ENCODE data around the gene SH3BP4.

SH3BP4 gene

DNA sequence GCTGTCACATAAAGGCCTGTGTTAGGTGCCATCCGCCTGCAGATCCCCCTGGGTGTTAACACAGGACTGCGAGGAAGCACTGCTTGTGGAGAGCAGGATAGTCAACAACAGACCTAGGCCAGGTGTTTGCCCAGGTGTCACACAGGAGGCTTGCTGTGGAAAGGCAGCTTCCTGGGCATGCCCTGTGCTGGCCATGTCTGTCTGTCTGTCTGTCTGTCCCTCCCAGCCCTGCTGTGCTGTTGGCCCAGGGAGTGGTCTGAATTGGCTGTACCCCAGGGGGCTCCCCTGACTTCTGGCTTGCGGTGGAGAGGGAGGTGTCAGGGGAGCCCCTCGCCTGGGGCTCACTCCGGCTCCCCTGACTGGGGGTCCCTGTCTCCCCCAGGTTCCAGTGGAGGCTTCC, 53.2 kb downstream of the SH3BP4 start:
- Histone ChIP-seq H3K4me3 (ENCODE audit: insufficient read depth, low read depth, low read length) (no peak overlapping the region), H3K36me3 (ENCODE audit: control insufficient read depth, insufficient read depth, low read length) (no peaks in the 10 kb centered on the region), H3K27ac (ENCODE audit: insufficient read depth, low read depth, low read length, poor library complexity, severe bottlenecking) (peak overlapping the region; percentile 86), H3K4me1 (ENCODE audit: control insufficient read depth, insufficient read depth, low read length) (peaks cover 46% of the 10 kb centered on the region), H3K9me3 (ENCODE audit: control insufficient read depth, low read length) (no peaks in the 10 kb centered on the region), H3K27me3 (ENCODE audit: control insufficient read depth, insufficient read depth, low read length, poor library complexity, severe bottlenecking) (no peaks in the 10 kb centered on the region)
- WGBS, 2 experiments = 82 to 86% methylated on average over 5 of the region's 5 CpGs

DNA sequence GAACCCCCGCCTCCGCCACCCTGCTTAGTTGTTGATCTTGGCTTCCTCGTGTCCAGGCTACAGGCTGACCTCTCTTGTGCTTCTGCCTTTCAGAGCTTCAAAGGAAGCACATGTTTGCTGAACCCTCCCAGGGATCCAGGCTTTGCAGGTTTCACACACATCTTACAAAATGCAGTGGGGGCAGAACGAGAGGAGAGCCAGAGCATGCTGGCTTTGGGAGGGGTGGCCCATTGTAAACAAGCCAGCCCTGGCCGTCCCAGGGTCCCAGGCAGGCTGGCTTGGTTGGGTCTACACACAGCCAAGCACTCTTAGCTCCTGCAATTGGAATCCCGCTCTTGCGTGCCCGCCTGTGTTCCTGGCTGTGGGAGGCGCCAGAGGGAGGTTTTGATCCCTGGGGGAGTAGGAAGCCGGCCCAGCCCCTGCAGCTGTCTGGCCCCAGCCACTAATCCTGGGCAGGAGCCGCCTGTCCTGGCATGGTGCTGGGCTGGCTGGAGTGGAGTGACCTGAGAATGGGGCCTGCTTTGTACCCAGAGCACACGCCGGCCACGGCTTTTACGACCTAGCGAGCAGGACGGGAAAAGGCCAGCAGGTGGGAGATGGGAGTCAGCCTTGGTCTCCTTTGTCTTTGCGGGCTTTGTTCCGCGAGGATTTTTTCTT, 53.9 kb downstream of the SH3BP4 start:
- H3K27ac ChIP-seq (ENCODE audit: insufficient read depth, low read depth, low read length, poor library complexity, severe bottlenecking) = peak overlapping the region; percentile 86
- H3K36me3 ChIP-seq (ENCODE audit: control insufficient read depth, insufficient read depth, low read length) = no peaks in the 10 kb centered on the region
- peaks cover 42% of the 10 kb centered on the region for H3K4me1 ChIP-seq (ENCODE audit: control insufficient read depth, insufficient read depth, low read length)
- no peaks in the 10 kb centered on the region for H3K27me3 ChIP-seq (ENCODE audit: control insufficient read depth, insufficient read depth, low read length, poor library complexity, severe bottlenecking)
- no peak overlapping the region for H3K4me3 ChIP-seq (ENCODE audit: insufficient read depth, low read depth, low read length)
- WGBS, 2 experiments = 13 to 14% methylated on average over 20 of the region's 20 CpGs
- no peaks in the 10 kb centered on the region for H3K9me3 ChIP-seq (ENCODE audit: control insufficient read depth, low read length)

DNA sequence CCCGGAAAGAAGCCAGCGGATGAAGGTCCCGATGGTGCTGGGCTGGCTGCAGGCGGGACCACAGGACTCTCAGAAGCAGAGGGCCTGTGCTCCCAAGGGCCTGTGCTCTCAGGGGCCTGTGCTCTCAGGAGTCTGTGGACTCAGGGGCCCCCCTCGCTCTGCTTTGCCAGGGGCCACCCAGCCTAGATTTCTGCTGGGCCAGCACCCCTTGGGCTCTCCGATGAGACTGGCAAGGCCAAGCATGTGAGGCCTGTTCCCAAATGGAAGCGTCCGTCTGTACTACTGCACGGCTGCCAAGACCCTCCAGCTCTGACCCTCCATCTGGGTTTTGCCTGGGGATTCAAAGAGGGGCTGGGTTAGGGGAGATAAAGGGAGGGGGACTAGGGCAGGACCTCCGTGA, 54.6 kb downstream of the SH3BP4 start:
- 90 to 92% methylated on average over 10 of the region's 10 CpGs for WGBS, 2 experiments

DNA sequence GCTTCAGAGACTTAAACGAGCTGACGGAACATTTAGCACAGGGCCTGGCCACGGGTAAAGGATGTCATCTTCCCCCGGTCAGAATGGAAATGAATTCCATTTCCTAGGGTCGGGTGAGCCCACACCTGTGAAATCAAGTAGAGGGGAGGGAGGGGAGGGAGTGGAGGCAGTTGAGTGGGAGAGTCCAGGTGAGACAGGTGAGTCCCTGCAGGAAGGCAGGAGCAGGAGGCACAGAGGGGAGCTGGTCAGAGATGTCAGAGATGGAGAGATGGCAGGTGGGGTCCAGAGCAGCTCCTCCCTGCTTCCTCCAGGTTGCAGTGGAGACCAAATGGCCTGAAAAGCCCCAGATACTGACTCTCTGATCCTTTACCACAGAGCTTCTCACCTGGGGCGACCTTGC, 55.2 kb downstream of the SH3BP4 start:
- no peaks in the 10 kb centered on the region for H3K9me3 ChIP-seq (ENCODE audit: control insufficient read depth, low read length)
- WGBS, 2 experiments = 93 to 94% methylated on average over 6 of the region's 6 CpGs
- no peaks in the 10 kb centered on the region for H3K27me3 ChIP-seq (ENCODE audit: control insufficient read depth, insufficient read depth, low read length, poor library complexity, severe bottlenecking)
- peaks cover 51% of the 10 kb centered on the region for H3K4me1 ChIP-seq (ENCODE audit: control insufficient read depth, insufficient read depth, low read length)
- H3K36me3 ChIP-seq (ENCODE audit: control insufficient read depth, insufficient read depth, low read length) = no peaks in the 10 kb centered on the region
- no peak overlapping the region for H3K4me3 ChIP-seq (ENCODE audit: insufficient read depth, low read depth, low read length)
- H3K27ac ChIP-seq (ENCODE audit: insufficient read depth, low read depth, low read length, poor library complexity, severe bottlenecking) = no peak overlapping the region

More for the DNA sequence above, 54.6 kb downstream of the SH3BP4 start:
- Histone ChIP-seq H3K9me3 (ENCODE audit: control insufficient read depth, low read length) (no peaks in the 10 kb centered on the region), H3K36me3 (ENCODE audit: control insufficient read depth, insufficient read depth, low read length) (no peaks in the 10 kb centered on the region), H3K4me3 (ENCODE audit: insufficient read depth, low read depth, low read length) (no peak overlapping the region), H3K4me1 (ENCODE audit: control insufficient read depth, insufficient read depth, low read length) (peaks cover 46% of the 10 kb centered on the region), H3K27ac (ENCODE audit: insufficient read depth, low read depth, low read length, poor library complexity, severe bottlenecking) (peak overlapping the region; percentile 86), H3K27me3 (ENCODE audit: control insufficient read depth, insufficient read depth, low read length, poor library complexity, severe bottlenecking) (no peaks in the 10 kb centered on the region)

DNA sequence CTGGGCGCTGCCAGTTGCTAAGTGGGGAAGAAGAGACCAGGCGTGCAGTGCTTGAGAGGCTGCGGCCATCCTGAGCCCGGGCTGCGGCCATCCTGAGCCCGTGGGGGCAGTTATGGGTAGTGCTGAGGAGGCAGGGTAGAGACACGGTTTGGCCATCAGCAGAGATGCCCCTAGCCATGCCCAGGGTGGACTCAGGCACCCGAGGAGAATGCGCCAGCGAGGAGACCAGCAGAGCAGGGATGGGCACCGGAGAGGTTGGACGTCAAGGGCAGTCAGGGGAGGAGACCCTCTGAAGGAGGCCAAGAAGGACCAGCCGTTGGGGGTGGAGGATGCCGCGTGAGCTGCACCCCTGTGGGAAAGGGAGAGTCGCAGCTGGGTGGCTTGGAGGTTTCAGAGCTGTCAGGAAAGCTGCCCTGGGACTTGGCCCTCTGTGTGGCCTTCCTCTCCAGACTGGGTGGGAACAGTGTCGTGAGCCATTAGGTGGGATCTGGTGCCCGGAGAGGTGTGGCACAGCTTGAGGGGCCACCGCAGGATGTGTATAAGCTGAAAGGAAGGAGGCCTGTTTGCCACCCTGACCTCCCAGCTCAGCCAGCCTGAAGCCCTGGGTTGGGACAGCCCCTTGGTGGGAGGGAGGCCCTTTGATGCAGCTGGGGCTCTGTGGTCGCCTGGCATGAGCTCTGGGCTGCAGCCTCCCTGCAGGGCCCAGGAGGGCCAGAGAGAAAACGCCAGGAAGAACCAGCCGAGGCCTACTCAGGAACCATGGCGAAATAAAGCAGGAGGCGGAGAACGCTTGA, 56.0 kb downstream of the SH3BP4 start:
- Histone ChIP-seq H3K27ac (ENCODE audit: insufficient read depth, low read depth, low read length, poor library complexity, severe bottlenecking) (no peak overlapping the region), H3K36me3 (ENCODE audit: control insufficient read depth, insufficient read depth, low read length) (no peaks in the 10 kb centered on the region), H3K4me1 (ENCODE audit: control insufficient read depth, insufficient read depth, low read length) (peaks cover 58% of the 10 kb centered on the region), H3K4me3 (ENCODE audit: insufficient read depth, low read depth, low read length) (no peak overlapping the region), H3K9me3 (ENCODE audit: control insufficient read depth, low read length) (no peaks in the 10 kb centered on the region), H3K27me3 (ENCODE audit: control insufficient read depth, insufficient read depth, low read length, poor library complexity, severe bottlenecking) (no peaks in the 10 kb centered on the region)
- WGBS, 2 experiments = 93 to 94% methylated on average over 25 of the region's 25 CpGs

DNA sequence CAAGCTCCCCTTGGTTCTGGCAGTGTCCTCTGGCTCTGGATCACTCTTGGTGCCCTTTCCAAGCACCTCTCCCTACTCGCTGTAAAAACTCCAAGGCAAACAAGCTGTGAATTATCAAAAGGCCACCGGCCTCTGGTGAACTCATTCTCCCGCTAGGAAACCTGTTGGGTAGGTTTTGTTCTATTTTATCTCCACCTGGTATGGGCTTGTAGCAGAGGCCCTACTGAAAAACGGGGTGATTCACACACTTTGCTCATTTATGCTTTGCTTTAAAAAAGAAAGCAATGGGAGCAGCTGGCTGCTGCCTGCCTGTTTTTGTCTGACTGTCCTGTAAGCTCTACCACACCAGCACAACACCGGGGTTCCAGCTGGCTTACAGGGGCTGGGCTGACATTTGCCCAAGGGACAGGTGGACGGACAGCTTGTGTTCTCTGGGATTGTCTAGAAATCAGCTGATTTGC, 56.8 kb downstream of the SH3BP4 start:
- H3K4me1 ChIP-seq (ENCODE audit: control insufficient read depth, insufficient read depth, low read length) = peaks cover 61% of the 10 kb centered on the region
- no peak overlapping the region for H3K27ac ChIP-seq (ENCODE audit: insufficient read depth, low read depth, low read length, poor library complexity, severe bottlenecking)
- H3K4me3 ChIP-seq (ENCODE audit: insufficient read depth, low read depth, low read length) = no peak overlapping the region
- H3K9me3 ChIP-seq (ENCODE audit: control insufficient read depth, low read length) = no peaks in the 10 kb centered on the region
- no peaks in the 10 kb centered on the region for H3K27me3 ChIP-seq (ENCODE audit: control insufficient read depth, insufficient read depth, low read length, poor library complexity, severe bottlenecking)
- H3K36me3 ChIP-seq (ENCODE audit: control insufficient read depth, insufficient read depth, low read length) = no peaks in the 10 kb centered on the region
- 82 to 89% methylated on average over 6 of the region's 6 CpGs for WGBS, 2 experiments

DNA sequence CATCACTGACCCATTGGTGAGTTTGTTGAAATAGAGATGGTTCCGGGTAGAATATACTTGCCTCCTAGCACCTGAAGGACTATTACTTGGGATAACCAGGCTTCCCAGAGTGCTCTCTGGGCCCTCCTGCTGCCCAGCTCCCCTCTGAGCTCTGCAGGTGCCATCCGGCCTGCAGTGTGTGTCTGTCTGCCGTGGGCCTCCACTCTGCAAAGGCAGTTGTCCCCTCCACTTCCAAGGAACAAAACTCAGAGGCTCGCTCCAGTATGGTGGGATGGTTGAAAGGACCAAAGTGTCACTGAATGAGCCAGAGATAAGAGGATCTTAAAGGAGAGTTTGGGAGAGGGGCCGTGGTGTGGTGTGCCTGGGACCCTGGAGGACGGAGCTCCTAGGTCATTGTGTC, 57.3 kb downstream of the SH3BP4 start:
- Histone ChIP-seq H3K9me3 (ENCODE audit: control insufficient read depth, low read length) (no peaks in the 10 kb centered on the region), H3K36me3 (ENCODE audit: control insufficient read depth, insufficient read depth, low read length) (no peaks in the 10 kb centered on the region), H3K27me3 (ENCODE audit: control insufficient read depth, insufficient read depth, low read length, poor library complexity, severe bottlenecking) (no peaks in the 10 kb centered on the region), H3K4me1 (ENCODE audit: control insufficient read depth, insufficient read depth, low read length) (peaks cover 61% of the 10 kb centered on the region), H3K27ac (ENCODE audit: insufficient read depth, low read depth, low read length, poor library complexity, severe bottlenecking) (no peak overlapping the region), H3K4me3 (ENCODE audit: insufficient read depth, low read depth, low read length) (no peak overlapping the region)
- 93 to 94% methylated on average over 6 of the region's 6 CpGs for WGBS, 2 experiments

DNA sequence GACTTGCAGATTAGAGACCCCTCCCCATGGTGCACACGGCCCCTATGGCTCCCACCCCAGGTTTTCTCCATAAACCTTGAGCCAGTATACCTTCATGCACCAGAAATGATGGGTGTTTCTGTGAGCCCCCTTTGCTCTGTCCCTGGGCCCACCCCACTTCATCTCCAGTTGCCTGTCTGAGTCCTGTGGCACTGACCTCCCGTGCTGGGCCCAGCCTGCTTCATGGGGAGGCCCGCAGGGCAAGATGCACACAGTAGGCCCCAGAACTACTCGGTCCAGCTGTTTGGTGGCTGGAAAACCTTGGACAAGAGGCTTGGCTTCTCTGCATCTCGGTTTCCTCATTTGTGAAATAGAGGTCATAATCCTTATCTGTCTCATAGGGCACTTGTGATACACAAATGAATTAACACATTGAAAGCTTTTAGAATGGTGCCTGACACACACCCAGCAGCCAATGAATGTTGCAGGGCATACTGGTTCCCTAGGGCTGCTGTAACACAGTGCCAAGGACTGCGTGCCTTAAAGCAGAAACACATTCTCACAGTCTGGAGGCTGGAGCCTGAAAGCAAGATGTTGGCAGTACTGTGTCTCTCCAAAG, 58.4 kb downstream of the SH3BP4 start:
- Histone ChIP-seq H3K36me3 (ENCODE audit: control insufficient read depth, insufficient read depth, low read length) (peaks cover 4% of the 10 kb centered on the region), H3K4me1 (ENCODE audit: control insufficient read depth, insufficient read depth, low read length) (peaks cover 55% of the 10 kb centered on the region), H3K4me3 (ENCODE audit: insufficient read depth, low read depth, low read length) (no peak overlapping the region), H3K9me3 (ENCODE audit: control insufficient read depth, low read length) (no peaks in the 10 kb centered on the region), H3K27me3 (ENCODE audit: control insufficient read depth, insufficient read depth, low read length, poor library complexity, severe bottlenecking) (no peaks in the 10 kb centered on the region), H3K27ac (ENCODE audit: insufficient read depth, low read depth, low read length, poor library complexity, severe bottlenecking) (no peak overlapping the region)
- 95% methylated on average over 6 of the region's 6 CpGs for WGBS, 2 experiments

DNA sequence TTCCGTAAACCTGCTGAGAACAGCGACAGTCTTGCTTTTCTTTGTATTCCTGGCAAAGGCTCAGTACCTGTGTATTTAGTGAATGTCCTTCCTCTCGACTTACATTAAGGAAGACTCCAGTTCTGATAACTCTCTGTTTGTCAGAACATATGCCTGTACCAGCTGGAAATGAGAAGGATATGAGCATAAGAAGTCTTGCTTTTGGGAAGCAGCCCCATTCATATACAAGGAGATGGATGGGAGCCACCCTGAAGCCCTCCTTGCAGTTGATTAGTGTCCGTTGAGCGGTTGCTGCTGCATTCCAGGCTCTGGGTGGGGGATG, 59.8 kb downstream of the SH3BP4 start:
- Histone ChIP-seq H3K4me3 (ENCODE audit: insufficient read depth, low read depth, low read length) (no peak overlapping the region), H3K9me3 (ENCODE audit: control insufficient read depth, low read length) (no peaks in the 10 kb centered on the region), H3K27ac (ENCODE audit: insufficient read depth, low read depth, low read length, poor library complexity, severe bottlenecking) (peak overlapping the region; percentile 21), H3K4me1 (ENCODE audit: control insufficient read depth, insufficient read depth, low read length) (peaks cover 41% of the 10 kb centered on the region), H3K27me3 (ENCODE audit: control insufficient read depth, insufficient read depth, low read length, poor library complexity, severe bottlenecking) (no peaks in the 10 kb centered on the region), H3K36me3 (ENCODE audit: control insufficient read depth, insufficient read depth, low read length) (peaks cover 8% of the 10 kb centered on the region)
- 49 to 50% methylated on average over 5 of the region's 5 CpGs for WGBS, 2 experiments

DNA sequence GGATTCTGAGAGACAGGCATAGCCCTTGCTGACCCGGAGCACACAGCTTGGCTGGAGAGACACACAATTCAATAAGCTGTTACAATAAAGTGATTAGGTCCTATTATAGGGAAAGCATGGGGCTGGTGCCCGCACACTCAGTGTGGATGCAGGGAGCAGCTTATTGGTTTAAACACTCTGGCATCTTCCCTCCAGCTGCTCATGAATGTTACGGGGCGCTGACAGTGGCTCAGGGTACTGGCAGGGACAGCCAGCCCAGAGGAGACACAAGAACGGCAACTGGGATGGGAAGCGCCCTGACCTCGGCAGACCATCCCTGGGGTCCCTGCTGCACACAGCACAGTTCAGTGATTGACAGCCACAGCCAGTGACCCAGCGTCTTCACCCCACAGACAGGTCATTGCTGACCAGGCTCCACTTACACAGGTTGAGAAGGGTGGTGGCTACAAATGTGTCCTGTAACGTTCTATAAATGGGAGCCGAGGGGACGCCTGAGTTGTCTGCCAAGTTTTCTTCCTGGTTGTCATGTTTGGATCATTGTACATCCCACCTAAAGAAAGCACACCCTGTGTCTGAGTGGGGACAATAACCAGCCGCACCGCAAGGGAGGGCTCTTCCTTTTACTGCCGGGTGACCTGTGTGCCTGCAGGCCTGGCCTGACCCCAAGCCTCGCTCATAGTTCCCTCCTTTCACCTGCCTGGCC, 60.3 kb downstream of the SH3BP4 start:
- peaks cover 37% of the 10 kb centered on the region for H3K4me1 ChIP-seq (ENCODE audit: control insufficient read depth, insufficient read depth, low read length)
- no peak overlapping the region for H3K4me3 ChIP-seq (ENCODE audit: insufficient read depth, low read depth, low read length)
- H3K36me3 ChIP-seq (ENCODE audit: control insufficient read depth, insufficient read depth, low read length) = peaks cover 8% of the 10 kb centered on the region
- no peak overlapping the region for H3K27ac ChIP-seq (ENCODE audit: insufficient read depth, low read depth, low read length, poor library complexity, severe bottlenecking)
- H3K9me3 ChIP-seq (ENCODE audit: control insufficient read depth, low read length) = no peaks in the 10 kb centered on the region
- H3K27me3 ChIP-seq (ENCODE audit: control insufficient read depth, insufficient read depth, low read length, poor library complexity, severe bottlenecking) = no peaks in the 10 kb centered on the region
- 76 to 79% methylated on average over 15 of the region's 15 CpGs for WGBS, 2 experiments

Data from ectodermal cell (in vitro differentiated cells).